ENCODE data around the gene SYNC. TPM values are rescaled to one million over a fixed set of nuclear protein-coding genes. Genes with fewer than 3 reads are reported as not detected.
"Not testable (repeated sequence)": the region's sequence is repeated elsewhere in the genome, so short reads cannot be mapped to it uniquely, and the experiment has no call there.

SYNC gene
- polyA plus RNA-seq, 1 donor = 48.6 TPM

DNA sequence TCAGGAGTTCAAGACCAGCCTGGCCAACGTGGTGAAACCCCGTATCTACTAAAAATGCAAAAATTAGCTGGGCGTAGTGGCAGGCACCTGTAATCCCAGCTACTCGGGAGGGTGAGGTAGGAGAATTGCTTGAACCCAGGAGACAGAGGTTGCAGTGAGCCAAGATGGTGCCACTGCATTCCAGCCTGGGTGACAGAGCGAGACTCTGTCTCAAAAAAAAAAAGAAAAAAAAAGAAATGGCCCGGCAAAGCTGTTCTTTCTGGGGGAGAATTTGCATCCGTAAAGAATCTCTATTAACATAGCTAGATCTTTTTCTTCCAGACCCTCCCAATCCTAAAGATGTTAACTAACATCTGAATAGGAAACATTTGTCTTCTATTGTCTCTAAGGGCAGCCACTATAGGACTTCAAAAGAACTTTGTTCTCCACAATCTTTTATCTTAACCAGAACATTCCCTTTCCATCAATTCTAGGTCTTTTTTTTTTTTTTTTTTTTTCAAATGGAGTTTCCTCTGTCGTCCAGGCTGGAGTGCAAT is 60.2 kb downstream of the SYNC start:
- DNase-seq (ENCODE audit: low read depth) = not testable (repeated sequence)

DNA sequence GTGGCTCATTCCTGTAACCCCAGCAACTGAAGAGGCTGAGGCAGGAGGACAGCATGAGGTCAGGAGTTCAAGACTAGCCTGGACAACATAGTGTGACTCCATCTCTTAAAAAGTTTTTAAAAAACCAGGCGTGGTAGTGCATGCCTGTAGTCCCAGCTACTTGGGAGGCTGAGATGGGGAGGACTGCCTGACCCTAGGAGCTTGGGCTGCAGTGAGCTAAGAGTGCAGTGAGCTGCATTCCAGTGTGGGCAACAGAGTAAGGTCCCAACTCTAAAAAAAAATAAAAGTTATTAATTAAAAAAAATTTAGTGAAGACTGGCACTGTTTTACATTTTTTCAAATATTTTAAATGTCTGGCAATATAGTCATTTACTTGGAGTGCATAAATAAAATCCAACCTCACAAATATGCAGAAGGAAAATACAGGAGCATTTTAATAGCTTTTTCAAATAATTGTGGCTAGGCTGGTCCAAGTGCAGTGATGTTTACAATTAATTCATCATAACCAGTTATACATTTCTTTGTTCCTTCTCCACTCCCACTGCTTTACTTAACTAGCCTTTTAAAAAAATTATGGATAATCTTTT is 63.0 kb downstream of the SYNC start:
- DNase-seq (ENCODE audit: low read depth) = no peak

DNA sequence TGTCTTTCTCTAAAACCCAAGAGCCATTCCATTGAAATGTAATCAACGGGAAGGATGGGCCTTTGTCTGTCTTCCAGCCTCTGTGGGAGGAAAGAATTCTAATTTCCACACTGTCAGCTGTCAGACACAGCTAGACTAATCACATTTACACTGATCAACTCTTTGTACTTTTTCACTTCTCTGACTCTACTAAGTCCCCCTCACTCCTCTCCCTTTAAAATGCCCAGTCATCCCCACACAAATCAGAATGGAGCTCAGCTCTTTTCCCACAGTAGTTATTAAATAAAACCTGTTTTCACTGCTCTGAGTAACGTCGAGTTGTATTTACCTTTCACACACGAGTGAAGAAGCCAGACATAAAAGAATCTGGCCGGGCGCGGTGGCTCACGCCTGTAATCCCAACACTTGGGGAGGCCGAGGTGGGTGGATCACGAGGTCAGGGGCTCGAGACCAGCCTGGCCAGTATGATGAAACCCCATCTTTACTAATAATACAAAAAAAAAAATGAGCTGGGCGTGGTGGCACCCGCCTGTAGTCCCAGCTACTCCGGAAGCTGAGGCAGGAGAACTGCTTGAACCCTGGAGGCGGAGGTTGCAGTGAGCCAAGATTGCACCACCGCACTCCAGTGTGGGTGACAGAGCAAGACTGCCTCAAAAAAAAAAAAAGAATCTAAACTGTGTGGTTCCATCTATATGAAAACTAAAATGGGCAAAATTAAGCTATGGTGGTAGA is 65.5 kb downstream of the SYNC start:
- no peak for DNase-seq (ENCODE audit: low read depth)

DNA sequence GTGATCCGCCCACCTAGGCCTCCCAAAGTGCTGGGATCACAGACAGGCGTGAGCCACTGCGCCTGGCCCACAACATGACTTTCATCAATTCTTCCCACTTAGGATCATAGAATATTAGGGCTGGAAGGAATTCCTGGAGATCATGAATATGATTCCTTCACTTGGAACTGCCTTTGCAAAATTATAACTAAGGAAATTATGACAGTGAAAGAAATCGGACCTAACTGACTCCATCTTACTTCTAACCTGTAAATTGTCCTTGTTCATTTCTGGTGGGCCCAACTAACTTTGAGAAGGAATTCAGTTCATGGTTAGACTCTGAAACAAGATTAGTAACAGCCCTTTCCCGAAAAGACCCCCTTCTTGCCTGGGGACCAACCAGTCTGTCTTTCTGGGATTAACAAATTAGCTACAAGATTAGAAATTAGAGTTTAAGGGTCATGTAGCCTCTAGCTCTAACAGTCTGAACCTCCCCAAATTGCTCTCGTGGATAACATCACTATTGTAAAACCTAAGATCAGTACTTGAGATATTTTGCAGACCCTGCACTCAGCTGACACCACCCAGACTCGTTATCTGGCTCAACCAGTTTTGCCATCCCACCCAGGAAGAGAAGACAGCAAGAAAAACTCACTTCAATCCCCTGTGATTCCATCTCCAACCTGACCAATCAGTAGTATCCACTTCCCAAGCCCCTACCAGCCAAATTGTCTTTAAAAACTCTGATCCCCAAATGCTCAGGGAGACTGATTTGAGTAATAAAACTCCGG is 66.9 kb downstream of the SYNC start:
- DNase-seq (ENCODE audit: low read depth) = no peak

DNA sequence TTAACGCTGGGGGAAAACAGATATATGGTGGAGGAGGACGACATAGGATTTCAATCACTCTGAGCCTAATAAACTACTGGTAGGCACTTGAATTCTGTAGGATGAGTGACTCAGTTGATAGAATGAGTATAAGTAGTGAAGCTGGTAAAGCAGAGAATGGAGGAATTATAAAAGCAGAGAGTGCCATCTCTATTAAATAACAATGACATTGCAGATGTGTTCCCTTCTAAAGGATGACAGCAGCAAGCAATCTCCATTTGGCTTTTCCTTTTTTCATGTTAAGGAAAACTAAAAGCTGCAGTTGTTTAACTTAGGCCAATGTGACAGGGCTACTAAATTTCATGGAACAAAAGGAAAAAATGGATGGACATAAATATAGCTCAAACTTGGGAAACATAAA is 69.7 kb downstream of the SYNC start:
- DNase-seq (ENCODE audit: low read depth) = no peak

DNA sequence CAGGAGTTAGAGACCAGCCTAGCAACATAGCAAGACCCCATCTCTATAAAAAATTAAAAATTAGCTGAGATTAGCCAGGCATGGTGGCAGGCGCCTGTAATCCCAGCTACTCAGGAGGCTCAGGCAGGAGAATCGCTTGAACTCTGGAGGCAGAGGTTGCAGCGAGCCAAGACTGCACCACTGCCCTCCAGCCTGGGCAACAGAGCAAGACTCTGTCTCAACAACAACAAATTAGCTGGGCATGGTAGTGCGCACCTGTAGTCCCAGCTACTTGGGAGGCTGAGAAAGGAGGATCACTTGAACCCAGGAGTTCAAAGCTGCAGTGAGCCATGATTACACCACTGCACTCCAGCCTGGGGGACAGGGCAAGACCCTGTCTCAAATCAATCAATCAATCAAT is 72.4 kb downstream of the SYNC start:
- DNase-seq (ENCODE audit: low read depth) = not testable (repeated sequence)

Other genes with a start within 250 kb of the SYNC start
- gene ZBTB8B, start 237.7 kb downstream of the SYNC start, polyA plus RNA-seq (ENCODE audit: insufficient read length) = 0.11 TPM
- 9.1 TPM for gene ZBTB8A, start 163.3 kb downstream of the SYNC start, polyA plus RNA-seq (ENCODE audit: insufficient read length)
- 25.2 TPM for gene ZBTB8OS, start 52.2 kb downstream of the SYNC start, polyA plus RNA-seq (ENCODE audit: insufficient read length)
- gene RBBP4, start 51.6 kb downstream of the SYNC start, polyA plus RNA-seq (ENCODE audit: insufficient read length) = 141 TPM
- gene YARS1, start 114.6 kb upstream of the SYNC start, polyA plus RNA-seq (ENCODE audit: insufficient read length) = 40.4 TPM
- 22.5 TPM for gene S100PBP, start 114.9 kb upstream of the SYNC start, polyA plus RNA-seq (ENCODE audit: insufficient read length)
- gene FNDC5, start 168.1 kb upstream of the SYNC start, polyA plus RNA-seq (ENCODE audit: insufficient read length) = 194 TPM
- 0.15 TPM for gene HPCA, start 183.7 kb upstream of the SYNC start, polyA plus RNA-seq (ENCODE audit: insufficient read length)
- 3.7 TPM for gene TMEM54, start 198.6 kb upstream of the SYNC start, polyA plus RNA-seq (ENCODE audit: insufficient read length)

Data from forelimb muscle (tissue), 1 donor.